HG02973 (cell line): ENCODE data around the gene CFAP206.

Experiments
- ATAC-seq: cut with Tn5 transposase; IDR thresholded peaks from one replicate; pipeline ENCODE4 v1.9.1; 2021; ENCODE audit warnings: moderate library complexity; ENCODE audit not compliant: unreplicated experiment

Gene CFAP206, protein sequence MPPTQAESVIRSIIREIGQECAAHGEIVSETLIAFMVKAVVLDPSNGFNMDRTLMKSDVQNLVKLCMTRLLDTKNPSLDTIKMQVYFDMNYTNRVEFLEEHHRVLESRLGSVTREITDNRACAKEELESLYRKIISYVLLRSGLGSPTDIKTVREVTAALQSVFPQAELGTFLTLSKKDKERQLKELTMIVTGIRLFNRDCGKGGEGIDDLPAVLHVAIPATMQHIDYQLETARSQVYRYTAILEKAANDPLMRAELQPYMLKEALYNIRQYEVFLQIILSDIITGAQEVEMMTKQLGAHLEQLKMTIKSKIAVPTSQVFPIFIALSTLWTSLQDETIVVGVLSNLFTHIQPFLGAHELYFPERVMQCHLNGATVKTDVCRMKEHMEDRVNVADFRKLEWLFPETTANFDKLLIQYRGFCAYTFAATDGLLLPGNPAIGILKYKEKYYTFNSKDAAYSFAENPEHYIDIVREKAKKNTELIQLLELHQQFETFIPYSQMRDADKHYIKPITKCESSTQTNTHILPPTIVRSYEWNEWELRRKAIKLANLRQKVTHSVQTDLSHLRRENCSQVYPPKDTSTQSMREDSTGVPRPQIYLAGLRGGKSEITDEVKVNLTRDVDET

DNA sequence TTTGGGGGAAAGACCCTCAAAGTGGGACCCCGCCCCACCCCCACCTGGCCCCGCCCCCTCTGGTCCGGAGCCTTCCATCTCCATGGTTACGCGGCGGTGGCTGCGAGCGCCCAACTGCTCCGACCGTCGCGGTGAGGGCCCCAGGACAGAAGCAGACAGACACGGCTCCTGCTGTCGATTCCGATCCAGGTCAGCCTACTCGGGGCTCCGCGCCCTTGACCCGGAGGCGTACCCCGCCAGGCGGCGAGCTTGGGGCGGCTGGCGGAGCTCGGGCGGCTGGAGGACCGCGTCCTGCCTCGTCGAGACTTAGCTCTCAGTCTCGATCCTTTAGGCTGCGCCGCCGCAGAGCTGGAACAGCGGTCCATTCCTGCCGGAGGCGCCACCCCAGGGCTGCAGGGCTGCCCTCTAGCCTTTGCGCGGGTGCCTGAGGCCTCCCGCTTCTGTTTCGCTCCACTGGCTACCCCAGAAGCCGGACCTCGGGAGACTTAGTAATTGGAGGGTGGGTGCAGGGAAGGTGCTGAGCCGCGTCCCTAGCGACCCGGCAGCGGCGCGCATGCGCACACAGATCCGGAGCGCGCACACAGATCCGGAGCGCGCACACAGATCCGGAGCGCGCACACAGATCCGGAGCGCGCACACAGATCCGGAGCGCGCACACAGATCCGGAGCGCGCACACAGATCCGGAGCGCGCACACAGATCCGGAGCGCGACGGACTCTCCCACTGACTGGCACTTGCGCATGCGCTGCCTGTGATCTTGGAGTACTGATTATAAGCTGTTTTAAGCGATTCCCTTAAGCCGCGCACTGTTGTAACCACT, at the start of gene CFAP206:
Gene CFAP206 (plus strand): TSS at position 72 of the 820 bp plus-strand sequence. CDS start 1,868 bp downstream, outside the sequence.
- ATAC-seq = peak; percentile 83

DNA sequence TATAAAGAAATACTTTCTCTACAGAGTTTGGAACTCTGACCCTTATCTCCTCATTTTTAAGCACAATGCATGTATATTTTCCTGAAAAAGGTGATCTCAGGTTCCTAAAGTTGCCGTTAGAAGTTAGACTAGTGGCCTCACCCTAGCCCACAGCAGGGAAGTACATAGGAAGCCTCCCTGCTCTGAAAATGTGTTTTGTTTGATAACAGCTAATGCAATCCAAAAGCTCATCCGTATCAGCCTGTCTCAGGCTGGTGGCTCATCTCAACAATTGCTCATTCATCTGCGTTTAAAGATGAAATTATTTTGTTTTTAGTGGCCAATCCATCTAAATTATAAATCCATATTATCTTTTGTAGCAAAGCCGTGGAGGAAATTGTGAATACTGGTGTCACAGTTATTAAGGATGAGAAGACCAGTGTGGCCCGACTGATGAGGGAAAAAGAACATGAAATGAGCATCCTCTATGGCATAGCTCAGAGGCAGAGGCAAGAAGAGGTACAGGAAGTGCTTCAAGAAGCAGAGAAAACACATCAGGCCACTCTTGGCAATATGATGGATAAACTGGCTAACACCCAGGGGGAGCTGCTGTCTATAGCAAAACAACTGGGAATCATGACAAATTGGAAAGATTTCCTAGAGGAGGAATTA, 43.0 kb upstream of the CFAP206 start:
- no peak for ATAC-seq

DNA sequence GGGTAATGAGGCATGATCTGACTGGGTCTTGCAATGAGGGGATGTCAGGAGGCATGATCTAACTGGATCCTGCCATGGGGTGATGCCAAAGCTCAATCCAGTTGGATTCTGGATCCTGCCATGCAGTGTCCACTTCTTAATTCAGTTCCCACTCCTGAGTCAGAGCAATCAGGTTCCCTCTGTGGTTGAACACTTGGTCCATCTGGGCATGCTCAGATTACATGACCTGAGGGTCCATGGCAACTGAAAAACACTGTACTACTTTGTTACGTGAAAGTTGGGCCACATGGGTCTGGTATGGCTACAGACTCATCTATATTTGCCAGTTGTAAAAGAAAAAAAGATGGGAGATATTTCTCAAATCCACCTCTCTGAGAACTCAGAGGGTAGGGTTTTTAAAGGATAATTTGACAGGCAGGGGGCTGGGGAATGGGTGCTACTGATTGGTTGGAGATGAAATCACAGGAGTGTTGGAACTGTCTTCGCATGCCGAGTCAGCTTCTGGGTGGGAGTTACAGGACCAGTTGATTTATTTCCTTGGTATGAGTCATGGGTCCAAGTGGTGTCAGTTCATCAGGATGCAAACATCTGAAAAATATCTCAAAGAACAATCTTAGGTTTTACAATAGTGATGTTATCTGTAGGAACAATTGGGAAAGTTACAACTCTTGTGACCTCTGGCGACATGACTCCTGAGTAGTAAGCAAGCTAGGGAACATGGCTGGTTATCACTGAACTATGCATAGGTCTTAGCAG, 41.5 kb upstream of the CFAP206 start:
- no peak for ATAC-seq

DNA sequence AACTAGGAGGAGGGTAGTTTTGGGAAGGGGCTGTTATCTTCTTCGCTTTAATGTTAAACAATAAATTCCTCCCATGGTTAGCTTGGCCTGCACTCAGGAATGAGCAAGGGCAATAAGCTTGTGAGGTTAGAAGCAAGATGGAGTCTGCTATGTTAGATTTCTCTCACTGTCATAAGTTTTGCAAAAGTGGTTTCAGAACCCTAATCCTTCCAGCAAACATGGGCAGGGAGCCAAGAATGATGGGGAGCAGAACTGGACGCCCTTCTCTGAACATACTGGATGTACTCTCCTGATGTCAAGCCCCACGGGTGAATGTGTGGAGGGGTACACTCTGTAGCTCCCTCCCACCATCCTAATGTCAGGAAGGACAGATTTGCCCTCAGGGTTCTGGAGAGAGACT, 40.9 kb upstream of the CFAP206 start:
- no peak for ATAC-seq

DNA sequence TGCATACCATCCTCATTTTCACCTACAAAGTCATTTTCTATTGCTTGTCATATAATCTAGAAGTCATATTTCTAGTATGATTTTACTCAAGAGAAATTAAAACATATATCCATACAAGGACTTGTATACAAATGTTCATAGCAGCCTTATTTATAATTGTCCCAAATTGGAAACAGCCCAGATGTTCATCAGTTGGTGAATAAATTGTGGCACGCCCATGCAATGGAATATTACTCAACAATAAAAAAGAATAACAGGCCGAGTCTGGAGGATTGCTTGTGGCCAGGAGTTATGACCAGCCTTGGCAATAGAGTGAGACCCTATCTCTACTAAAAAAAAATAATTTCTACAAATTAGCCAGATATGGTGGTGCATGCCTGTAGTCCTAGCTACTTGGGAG, 34.4 kb upstream of the CFAP206 start:
- ATAC-seq = no peak

DNA sequence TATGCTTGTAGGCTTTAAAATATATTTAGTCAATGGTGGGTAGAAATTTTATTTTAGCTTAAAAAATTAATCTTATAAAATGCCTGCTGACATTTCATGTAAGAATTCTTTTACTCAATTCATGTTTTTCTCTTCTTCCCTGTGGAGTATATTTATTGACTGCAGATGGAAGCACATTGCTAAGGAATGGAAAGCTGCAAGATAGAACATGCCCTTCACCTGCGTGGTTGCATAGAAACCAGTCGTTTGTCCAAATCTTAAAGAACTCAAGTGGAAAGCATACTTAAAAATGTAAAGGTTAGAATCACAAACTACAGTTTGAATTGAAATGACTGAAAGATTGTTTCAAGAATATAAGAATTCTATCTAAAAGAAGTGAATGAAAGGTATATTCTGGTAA, 32.5 kb upstream of the CFAP206 start:
- no peak for ATAC-seq

DNA sequence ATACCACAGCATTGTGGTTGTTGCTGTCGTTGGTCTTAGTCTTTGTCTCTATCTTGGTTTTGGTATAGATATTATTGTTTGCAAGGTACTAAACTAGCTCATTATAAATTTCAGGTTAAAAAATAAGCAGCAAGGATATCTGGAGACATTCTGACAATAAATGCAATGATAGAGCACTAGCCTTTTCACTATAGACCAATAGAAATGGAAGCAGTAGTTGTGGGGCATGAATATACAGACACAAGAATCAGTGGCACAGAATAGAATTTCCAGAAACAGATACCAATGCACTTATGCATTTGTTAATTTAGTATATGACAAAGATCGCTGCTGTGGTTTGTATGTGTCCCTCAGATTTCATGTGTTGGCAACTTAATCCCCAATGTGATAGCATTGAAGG, 31.1 kb upstream of the CFAP206 start:
- ATAC-seq = no peak

DNA sequence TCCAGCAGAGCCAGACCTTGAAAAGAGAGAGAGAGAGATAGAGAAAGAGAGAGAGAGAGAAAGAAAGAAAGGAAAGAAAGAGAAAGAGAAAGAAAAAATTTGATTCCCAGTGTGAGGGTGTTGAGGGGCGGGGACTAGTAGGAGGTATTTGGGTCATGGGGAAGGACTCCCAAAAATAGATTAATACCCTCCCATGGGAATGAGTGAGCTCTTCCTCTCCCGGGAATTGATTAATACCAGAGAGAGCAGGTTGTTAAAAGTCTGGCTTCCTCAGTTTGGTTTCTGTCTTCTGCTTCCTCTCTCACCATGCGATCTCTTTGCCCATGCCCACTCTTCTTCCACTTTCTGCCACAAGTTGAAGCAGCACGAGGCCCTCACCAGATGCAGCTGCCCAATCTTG, 28.8 kb upstream of the CFAP206 start:
- no peak for ATAC-seq

DNA sequence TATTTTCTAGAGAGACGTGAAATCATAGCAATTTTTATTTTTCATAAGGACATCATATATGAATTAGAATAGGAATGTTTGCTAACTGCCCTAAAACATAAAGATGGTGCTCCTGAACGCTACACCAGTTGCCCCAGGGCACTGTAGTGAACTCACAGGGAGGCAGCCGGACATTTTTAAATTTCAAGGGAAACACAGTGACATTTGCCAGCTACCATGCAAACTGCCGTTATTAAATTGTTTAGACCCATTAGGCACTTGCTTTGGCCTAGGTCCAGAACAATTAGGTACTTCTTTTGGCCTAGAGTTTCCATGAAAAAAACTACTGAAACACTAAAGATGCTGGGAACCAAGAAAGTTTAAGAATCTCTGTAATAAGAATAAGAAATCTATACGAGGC, 24.9 kb upstream of the CFAP206 start:
- no peak for ATAC-seq

DNA sequence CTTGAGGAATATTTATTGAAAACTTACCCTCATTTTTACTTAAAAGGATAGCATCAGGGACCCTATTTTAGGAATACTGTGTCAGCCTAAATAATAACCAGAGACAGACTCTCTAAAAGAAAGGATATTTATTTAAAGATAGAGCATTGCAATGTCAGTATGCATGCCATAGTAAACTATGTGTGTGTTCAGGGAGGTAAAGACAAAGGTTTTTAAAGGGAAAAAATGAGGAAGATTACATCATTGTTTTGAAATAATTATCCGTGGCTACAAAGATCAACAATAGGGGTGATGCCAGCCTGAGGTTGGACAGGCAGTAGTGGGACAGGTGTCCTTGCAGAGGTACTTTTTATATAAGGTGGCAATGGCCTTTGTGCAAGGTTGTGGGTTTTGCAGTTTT, 23.7 kb upstream of the CFAP206 start:
- ATAC-seq = no peak

DNA sequence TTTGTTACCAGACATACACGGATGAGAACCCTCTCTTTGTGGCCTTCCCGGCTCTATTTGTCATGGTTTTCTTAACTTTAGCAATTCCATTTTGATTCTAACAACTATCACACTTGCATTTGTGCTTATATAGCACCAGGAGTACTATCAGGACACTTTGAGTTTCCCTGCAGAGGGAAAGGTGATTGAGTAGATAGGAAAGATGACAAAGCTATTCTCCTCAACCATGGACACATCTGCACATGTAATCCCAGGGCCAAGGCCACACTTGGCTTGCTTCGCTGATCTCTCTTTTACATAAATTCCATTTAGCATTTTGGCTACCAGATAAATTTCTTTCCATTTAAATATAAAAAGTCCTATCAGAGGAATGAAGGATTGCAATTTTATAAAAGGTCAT, 23.3 kb upstream of the CFAP206 start:
- no peak for ATAC-seq

DNA sequence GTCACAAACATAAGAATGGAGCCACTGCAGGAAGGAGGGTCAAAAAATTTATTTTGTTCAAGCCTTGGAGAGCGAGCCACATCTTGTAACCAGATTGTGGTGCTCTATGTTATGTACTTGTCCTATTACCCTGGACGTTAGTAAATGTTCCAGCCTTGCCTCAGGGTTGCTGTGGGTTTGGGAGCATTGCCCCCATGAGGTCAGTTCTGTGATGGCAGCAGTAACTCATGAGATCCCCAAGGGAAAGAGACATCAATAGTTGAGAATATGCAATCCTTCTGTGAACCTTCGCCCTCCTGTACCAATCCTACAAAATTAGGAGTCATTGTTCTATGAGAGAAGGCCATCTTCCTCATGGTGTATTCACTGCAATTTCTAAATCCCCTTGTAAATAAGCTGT, 16.4 kb upstream of the CFAP206 start:
- no peak for ATAC-seq

DNA sequence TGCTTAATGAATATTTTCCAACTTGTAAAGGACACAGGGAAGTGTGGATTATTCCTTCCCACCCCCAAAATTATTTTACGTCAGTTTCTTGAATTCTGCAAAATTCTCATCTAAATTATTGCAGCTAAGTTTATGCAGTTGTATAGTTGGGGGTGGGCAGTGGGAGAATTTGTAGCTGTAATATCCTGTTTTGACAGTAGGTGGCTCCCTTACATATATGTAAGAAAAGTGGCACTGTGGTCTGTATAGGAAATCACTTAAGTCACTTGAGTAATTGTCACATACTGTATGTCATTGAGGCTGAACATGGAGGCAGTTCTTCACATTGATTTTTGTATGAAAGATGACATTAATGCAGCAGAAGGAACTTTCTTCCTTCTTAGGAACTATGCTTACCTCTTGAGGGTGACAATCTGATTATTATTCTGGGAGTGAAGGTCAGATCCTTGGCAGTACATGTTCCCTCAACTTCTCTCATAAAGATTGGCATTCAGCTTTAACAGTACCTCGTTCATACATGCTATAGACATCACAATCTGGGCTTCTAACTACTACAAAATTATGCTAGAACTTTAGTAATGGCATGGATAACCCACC, 14.6 kb upstream of the CFAP206 start:
- peak; percentile 58 for ATAC-seq

DNA sequence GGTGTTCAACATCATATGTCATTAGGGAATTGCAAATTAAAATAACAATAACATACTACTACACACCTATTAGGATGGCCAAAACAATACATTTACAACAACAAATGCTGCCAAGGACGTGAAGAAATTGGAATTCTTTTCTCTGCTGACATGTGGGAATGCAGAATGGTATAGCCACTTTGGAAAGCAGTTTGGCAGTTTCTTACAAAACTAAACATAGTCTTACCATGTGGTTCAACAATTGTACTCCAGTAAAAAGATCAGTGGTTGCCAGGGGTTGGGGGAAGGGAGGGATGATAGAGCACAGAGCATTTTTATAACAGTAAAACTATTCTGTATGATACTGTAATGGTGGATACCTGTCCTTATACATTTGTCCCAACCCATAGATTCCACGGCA, 12.3 kb upstream of the CFAP206 start:
- no peak for ATAC-seq

DNA sequence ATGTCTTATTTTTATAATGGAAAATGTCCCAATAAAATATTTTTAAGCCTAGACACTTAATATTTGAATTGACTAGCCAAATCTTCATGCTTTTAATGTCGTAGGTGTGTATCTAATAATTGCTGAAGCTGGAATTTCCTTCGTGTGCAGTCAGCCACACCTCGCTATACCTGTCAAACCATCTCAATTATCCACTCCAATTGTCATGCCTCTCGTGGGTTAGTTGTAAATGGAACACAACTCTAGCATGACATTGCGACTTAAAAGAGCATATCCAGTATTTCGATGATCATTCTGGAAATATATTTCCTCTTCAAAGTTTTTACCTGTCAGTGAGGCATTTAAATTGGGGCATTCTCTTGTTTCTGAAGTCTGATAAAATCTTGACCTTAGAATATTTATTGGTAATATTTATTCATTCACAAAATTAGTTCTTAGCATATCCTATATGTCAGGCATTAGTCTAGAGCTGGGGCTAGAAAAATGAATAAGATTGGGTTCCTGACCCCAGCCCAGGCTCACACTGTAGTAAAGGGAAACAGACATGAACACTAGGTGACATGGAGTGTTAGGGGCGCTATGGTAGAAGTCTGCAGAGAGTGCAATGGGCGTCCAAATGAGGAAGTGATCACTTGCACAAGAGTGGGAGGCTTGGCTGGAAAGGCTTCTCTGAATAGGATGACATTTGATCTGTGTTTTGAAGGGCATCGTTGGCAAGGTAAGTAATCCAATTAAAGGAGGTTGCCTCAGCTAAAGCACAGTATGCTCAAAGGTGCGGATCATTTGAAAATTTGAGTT, 11.0 kb upstream of the CFAP206 start:
- peak; percentile 88 for ATAC-seq

DNA sequence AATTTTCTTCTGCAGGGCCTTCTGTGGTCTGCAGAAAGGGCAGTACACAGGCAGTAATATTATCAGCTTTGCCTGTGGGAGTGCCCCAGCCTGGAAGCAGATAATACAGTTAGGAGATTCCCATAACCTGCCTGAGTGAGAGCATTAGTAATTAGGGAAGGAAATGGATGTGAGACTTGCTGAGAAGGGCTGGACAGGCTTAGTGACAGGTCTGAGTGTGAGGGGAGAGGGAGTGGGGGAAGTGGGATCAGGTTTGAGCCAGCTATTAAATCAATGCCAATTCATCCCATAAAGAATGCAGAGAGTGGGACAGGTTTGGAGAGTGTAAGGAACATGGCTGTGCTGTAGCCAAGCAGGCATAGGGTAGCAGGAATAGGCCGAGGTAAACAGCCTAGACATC, 10.1 kb upstream of the CFAP206 start:
- no peak for ATAC-seq

DNA sequence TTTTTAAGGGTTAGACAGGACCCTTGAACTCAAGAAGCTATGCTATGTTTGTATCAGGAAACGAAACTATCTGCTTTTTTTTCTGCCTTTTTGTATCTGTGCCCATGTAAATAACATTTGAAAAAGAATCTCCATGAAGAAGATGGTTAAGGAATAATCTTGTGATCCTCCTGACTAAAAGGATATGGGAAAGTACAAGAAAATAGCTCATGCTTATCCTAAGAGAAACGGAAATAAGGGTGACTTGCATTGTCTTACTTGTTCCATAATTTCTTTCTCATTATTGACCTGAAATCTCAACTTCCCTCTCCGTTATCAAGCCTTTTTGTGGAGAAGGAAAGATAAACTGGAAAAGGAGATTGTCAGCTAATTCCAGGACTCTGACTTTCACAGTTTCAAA, 5.9 kb upstream of the CFAP206 start:
- ATAC-seq = no peak

DNA sequence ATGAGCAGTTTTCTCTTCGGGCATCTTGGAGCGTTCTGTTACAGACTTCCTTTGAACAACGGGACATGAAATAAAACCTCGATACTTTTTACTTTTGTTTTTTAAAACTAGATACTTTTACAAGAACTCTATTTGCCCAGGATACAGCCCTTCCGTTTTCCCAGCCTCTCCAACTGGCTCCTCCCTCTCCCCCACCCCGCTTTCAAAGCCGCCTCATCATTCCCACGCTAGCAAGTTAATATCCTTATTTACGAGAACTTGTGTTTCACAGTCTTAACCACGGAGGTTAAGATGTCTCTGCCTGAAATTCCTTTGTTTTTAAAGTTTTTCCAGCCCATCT, 241 bp upstream of the CFAP206 start:
- ATAC-seq = peak; percentile 12

DNA sequence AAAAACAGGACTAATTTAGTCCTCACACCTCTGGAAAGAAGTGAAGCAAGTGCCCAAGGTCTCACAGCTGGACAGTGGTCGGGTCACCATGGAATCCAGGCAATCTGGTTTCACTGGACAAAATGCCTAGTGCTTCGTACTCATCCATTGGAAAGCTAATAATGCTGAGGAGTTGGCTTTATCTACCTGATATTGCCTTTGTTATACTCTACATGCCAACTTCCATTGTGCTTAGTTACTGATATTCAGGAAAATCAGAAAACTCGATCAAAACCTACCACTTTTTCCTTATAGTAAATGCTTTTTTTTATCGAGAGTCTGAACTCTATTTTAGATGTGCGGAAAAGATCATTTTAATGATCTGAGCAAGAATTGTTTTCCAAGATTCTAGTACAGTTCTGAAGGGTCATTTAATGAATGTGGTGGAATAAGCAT, 966 bp downstream of the CFAP206 start:
- ATAC-seq = no peak
